ELF-1 (cell line): Measurements from ENCODE around the gene ECI1.
"Not testable (repeated sequence)": the region's sequence is repeated elsewhere in the genome, so short reads cannot be mapped to it uniquely, and the experiment has no call there.

Experiments
- DNase-seq: peaks from one replicate; pipeline ENCODE4 v3.0.0-alpha.2; 2016; ENCODE audit warnings: low read depth, low spot score

The ECI1 gene

GRCh38 chr16:2280461-2280860 lies 29.1 kb upstream of the ECI1 start:
- DNase-seq: no peak

DNA sequence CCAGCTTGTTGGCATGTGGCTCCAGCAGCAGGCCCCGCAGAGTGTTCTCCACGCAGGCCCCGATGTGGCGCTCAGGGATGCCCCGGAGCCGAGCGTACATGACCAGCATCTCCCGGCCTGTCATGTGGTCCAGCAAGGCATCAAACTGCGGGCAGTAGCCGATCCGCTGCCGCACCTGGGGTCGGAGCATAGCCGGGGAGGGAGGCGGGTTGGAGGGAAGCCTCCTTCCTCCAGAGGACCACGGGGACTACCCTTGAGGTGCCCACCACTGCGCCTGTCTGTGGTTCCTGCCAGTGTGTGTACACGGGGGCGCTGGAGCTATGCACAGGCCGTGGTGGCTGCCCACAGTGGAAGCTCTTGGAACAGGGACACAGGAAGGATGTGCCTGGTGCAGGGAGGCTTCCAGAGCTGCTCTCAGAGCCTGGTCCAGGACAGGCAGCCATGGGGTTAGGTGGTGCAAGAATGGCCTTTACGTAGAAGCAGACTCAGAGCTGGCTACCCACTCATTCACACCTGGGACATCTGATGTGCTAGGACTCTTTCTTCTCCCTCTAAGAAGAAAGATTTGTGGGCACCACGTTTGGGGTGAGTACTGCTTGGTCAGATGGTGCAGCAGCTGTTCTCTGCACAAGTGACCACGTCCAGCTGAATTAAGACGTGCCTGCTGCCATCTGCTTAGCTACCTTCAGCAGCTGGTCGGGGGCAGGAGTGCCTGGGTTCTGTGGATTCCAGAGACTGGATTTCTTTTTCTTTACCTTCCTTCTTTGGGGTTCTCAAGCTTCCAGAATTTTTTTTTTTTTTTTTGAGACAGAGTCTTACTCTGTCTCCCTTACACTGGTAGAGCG lies 27.8 kb upstream of the ECI1 start:
- DNase-seq: no peak

DNA sequence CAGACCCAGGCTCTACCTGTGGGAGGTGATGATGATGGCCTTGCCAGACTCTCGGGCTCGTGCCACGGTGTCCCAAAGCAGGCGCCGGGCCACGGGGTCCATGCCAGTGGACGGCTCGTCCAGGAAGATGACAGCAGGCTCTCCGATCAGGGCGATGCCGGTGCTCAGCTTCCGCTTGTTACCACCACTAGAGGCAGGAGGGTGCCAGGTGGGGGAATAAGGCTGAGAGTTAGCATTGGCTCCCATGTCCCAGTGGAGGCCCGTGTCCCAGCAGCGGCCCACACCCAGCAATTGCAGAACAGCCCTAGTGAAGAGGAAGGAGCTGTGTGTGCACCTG lies 26.9 kb upstream of the ECI1 start:
- peak; percentile 35 for DNase-seq

DNA sequence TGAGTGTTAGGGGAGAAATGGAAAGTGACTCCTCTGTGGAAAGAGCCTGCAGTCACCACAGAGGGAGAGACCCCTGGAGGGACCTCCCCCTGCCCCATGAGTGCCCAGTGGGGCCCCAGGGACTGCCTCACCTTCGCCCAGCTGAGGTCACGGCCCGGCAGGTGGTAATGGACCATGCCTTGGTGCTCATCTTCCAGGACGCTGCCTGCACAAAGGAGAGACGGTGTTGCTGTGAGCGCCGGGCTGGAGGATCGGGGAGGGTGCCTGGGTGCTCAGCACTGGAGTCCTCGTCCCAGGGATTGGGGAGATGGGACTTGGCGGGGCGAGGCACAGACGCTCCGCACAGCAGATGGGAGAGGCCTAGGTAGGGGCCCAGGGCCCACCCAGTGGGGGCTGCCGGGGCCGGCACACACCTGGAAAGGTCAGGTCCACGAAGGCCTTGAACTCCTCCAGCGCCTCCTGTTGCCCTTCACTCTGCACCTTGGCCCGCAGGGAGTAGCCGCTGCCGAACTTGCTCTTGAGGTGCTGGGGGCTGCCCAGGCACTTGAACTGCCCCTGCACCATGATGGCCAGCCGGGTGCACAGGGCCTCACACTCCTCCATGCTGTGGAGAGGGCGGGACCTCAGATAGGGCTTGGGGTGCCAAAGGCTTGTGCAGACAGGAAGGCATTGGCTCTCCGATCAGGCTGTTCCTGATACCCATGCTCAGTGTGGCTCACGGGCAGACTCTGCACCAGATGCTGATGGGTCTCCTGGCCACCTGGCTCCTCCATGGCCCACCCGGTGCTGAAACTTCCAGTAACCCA lies 26.3 kb upstream of the ECI1 start:
- DNase-seq: no peak

GRCh38 chr16:2276368-2277195 lies 25.2 kb upstream of the ECI1 start:
- no peak for DNase-seq

GRCh38 chr16:2275476-2276367 lies 24.3 kb upstream of the ECI1 start:
- no peak for DNase-seq

DNA sequence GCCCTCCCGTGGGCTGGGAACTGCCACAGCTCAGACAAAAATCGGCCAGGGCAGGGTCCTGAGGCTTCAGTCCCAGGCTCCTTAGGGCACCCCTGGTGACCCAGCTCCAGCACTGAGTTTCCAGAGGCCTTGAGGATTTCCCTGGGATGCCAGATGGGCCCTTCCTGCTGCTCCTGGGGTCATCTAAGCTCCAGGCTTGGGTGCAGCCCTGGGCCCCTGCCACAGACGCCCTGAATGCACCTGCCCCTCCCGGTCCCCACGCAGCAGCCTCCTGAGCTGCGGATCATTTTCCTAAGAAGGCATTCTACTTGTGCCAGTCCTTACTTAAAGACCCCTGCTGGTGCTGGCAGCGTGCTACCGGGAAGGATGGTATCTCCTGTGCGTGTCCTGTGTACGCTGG lies 22.5 kb upstream of the ECI1 start:
- DNase-seq: no peak

GRCh38 chr16:2273484-2273883 lies 22.1 kb upstream of the ECI1 start:
- DNase-seq: no peak

- no peak for DNase-seq
Measured at GRCh38 chr16:2271848-2272461, 20.6 kb upstream of the ECI1 start.

GRCh38 chr16:2270588-2271470 lies 19.4 kb upstream of the ECI1 start:
- DNase-seq: no peak

DNA sequence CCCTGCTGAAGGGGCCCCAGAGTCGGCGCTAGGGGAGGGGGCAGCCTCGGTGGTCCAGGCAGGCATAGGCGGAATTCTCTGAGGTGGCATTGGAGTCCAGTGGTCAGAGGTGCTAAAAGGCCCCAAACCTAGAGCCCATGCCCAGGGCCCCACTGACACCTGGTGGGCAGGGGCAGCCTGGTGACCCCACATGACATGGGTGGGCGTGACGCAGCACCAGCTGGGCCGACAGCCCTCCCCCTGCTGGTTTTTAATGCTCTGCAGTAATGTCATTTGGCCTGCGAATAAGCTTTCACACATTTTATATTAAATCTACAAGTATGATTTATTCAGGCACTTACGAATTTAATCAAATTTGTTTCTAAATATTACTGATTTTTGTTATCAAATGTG lies 18.7 kb upstream of the ECI1 start:
- DNase-seq: no peak

- DNase-seq: peak; percentile 98
Measured at GRCh38 chr16:2267913-2268666, 16.7 kb upstream of the ECI1 start, which contains the start of gene RNPS1. Gene RNPS1 (minus strand): TSS chr16:2268126. CDS start chr16:2264643, 3,483 bp downstream.

DNA sequence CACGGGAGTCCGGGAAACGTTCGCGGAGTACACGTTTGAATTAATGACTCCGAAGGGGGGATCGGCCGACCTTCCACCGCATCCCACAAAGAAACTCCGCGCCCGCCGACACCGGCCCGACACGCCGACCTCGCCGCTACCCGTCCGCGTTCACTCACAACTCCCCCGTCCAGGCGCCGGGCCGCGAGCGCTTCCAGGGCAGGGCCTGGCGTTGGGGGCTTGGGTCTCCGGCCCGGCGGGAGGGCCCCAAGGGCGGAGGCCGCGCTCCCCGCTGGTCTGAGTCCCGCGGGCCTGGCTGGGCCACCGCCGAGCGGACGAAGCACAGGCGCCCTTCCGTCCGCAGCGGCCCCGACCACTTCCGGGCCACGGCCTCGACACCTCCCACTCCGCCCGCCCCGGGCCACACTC lies 16.1 kb upstream of the ECI1 start:
- DNase-seq: not testable (repeated sequence)

DNA sequence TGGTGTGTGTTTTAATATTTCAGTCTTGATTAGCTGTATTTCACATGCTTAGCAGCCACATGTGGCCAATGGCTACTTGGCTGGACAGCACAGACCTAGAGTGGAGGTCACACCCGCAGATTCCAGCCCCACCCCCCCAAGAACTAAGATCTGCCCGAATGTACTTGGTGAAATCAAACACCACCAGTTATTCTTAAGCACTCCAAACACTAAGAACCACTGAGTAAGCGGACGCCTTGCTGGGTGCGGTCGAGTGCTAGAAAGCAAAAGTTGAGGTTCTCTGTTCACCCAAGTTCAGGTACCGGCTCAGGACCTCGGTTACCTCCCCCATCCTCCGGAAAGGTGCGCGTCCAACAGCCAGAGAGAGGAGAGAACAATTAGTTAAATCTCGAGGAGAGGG lies 15.5 kb upstream of the ECI1 start:
- not testable (repeated sequence) for DNase-seq

DNA sequence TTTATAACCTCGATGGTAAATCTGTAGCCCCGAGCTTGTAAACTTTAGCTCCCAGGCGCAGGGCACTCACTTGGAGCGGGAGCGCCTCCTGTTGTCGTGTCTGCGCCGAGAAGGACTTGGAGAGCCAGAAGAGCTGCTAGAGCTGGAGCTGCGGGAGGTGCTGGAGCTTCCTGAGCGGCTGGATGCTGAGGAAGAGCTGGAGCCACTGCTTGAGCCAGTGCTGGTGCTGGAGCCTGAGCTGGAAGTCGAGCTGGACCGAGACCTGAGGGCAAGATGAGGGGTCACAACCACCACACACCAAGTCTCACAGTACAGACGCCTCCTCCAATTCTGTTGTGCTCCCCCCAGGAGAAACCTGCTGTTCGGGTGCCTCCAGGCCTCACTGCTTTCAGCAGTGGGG lies 11.6 kb upstream of the ECI1 start:
- not testable (repeated sequence) for DNase-seq

GRCh38 chr16:2260250-2260649 lies 8.9 kb upstream of the ECI1 start:
- no peak for DNase-seq

DNA sequence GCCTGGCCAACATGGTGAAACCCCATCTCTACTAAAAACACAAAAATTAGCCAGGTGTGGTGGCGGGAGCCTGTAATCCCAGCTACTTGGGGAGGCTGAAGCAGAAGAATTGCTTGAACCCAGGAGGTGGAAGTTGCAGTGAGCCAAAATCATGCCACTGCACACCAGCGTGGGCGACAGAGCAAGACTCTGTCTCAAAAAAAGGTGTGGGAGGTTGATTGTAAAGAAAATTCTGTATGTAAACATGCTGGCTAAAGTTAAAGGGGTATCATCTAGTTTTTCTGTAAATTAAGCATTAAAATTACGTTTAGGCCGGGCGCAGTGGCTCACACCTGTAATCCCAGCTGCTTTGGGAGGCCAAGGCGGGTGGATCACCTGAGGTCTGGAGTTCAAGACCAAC lies 7.1 kb upstream of the ECI1 start:
- DNase-seq: not testable (repeated sequence)

- no peak for DNase-seq
Measured at GRCh38 chr16:2257726-2258125, 6.3 kb upstream of the ECI1 start.
